ENCODE results near the gene KCTD8.

DNA sequence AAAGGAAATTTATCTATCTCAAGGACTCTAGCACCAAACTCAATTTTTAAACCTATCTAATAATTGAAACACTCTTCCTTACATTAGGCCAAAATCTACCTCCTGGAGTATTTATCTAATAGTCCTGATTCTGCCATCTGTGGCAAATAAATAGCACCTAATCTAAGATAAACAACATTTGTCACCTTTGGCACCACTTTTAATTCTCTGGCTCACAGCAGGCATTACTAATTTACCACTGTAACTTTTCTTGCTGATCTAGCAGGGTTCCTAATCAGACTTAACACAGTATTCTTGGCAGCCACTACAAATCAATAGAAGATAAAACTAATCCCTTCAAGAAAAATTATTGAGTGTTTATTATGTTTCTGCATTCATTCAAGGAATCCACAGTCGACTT is 161.1 kb downstream of the KCTD8 start:
- TF ChIP-seq, protein P1, sequence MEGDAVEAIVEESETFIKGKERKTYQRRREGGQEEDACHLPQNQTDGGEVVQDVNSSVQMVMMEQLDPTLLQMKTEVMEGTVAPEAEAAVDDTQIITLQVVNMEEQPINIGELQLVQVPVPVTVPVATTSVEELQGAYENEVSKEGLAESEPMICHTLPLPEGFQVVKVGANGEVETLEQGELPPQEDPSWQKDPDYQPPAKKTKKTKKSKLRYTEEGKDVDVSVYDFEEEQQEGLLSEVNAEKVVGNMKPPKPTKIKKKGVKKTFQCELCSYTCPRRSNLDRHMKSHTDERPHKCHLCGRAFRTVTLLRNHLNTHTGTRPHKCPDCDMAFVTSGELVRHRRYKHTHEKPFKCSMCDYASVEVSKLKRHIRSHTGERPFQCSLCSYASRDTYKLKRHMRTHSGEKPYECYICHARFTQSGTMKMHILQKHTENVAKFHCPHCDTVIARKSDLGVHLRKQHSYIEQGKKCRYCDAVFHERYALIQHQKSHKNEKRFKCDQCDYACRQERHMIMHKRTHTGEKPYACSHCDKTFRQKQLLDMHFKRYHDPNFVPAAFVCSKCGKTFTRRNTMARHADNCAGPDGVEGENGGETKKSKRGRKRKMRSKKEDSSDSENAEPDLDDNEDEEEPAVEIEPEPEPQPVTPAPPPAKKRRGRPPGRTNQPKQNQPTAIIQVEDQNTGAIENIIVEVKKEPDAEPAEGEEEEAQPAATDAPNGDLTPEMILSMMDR (IDR thresholded peaks at IDR 0.05), result no peak
- TF ChIP-seq POLR2A (IDR thresholded peaks at IDR 0.05), result no peak
